Dedifferentiated amniotic fluid mesenchymal stem cell (primary cell): Measurements from ENCODE around the gene TSPYL4.
A peak's percentile ranks its signal among the peaks of the same experiment; 100 is the strongest.
"Not testable (repeated sequence)": the region's sequence is repeated elsewhere in the genome, so short reads cannot be mapped to it uniquely, and the experiment has no call there.

Experiments
- DNase-seq: peaks from one replicate; pipeline ENCODE4 v3.0.0-alpha.2; 2016; ENCODE audit errors: extremely low spot score

The TSPYL4 gene

DNA sequence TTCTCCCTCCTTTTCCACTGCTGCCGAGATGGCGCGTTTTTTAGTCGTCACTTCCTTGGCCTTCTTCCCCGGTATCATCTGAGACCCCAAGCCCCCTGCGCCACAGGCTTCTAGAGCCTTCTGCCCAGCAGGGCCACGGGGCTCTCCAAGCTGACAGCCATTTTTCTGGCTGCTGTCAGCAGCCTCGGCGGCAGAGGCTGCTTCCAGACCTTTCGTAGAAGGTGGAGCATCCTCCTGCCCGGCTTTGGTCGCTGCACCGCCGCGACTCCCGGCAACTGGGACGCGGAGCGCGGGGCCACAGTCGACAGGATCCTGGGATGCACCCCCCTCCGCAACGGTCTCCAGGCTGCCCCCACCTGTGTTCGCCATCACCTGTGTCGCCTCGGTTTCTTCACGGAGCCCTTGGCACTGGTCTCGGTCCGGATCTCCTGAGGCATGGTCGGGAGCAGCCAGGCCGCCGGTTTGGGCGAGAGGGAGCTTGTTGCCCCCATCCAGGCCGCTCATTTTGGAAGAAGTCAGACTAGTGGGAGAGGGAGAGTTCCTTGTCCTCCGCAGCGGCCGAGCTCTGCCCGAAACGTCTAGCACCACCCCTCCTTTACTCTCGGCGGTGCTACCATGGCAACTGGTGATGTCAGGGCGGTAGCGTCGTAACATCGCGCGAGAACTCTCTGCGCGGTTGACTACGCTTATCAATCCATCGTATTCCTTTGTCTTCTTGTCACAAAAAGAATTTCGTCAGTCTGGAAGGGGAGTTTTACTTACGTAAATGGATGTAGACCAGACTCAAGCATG is at the start of gene TSPYL4:
Gene TSPYL4 (minus strand): TSS at position 571 of the 792 bp plus-strand sequence. CDS start 67 bp downstream, at position 504.
- DNase-seq = peak; percentile 98

DNA sequence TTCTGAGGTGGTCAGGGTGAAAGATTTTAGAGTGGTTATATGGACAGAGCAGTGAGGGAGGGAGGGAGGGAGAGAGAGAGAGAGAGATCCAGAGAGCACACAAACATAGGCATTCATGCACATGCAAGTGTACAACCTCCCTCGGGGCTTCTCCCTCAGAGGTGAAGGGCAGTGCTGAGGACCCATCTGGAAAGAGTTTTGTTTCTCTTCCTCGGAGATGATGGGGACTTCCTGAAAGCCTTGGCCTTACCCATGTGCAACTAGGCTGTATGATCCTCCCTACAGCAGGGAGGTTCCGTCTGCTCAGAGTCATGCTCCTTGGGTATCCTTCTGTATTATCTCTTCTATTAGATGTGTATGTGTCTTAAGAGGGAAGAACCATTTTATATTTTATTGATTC is 47.2 kb upstream of the TSPYL4 start:
- no peak for DNase-seq

DNA sequence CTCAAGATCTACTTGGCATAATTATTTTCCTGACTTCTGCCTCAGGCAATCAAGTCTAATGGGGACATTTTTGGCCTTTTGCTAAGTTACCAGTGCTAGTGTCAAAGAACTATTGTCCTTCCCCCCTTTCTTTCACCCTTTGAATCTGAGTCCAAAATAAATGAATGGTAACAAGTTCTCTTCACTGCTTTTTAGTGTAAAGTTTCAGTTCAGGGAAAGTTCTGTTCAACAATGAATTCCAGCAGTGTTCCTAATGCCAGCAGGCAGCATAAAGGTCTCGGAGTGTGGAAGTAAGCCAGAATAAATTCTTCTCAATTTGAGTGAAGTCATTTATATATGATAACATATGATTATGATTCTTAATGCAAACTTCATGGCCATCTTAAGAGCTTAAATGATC is 46.7 kb upstream of the TSPYL4 start:
- DNase-seq = no peak

DNA sequence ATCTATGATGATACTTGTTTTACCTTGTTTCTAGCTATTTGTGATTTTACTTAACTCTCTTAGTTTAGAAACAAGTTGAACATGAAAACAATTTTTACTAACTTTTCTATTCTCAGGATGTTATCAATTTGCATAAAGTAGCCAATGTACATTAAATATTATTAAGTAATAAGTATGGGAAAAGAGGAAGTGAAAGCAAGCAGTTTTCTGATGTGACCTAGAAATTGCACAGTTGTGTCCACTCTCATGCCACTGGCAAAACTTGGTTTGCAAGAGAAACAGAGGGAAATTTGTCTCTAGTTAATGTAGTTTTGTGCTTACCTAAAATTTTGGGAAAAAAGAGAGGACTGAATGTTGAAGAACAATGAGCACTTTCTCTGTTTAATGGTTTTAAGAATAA is 45.1 kb upstream of the TSPYL4 start:
- no peak for DNase-seq

DNA sequence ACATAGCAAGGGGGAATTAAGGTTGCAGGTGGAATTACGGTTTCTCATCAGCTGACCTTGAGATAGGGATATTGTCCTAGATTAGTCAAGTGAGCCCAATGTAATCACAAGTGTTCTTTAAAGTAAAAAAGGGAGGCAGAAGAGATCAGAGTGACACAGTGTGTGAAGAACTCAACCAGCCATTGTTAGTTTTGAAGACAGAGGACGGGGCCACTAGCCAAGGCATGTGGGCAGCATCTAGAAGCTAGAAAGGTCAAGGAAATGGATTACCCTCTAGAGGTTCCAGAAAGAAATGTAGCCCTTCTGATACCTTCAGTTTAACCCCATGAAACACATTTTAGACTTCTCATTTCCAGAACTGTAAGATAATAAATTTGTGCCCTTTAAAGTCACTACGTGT is 44.4 kb upstream of the TSPYL4 start:
- DNase-seq = no peak

DNA sequence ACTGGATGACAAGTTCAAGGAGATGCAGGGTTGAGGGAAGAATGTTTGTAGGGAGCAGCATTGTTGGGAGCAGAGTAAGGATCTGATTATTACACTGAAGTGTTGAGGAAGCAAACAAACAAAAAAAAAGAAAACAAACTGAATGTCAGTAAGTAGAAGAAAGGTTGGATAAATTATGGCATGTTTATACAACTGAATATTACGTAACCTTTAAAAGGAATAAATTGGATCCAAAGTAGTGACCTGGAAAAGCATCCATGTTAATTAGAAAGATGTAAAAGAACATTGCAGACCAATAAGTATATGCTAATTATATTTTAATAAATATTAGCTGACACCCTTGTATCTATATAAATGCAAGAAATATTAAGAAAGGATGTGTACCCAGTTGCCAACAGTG is 38.7 kb upstream of the TSPYL4 start:
- DNase-seq = no peak

DNA sequence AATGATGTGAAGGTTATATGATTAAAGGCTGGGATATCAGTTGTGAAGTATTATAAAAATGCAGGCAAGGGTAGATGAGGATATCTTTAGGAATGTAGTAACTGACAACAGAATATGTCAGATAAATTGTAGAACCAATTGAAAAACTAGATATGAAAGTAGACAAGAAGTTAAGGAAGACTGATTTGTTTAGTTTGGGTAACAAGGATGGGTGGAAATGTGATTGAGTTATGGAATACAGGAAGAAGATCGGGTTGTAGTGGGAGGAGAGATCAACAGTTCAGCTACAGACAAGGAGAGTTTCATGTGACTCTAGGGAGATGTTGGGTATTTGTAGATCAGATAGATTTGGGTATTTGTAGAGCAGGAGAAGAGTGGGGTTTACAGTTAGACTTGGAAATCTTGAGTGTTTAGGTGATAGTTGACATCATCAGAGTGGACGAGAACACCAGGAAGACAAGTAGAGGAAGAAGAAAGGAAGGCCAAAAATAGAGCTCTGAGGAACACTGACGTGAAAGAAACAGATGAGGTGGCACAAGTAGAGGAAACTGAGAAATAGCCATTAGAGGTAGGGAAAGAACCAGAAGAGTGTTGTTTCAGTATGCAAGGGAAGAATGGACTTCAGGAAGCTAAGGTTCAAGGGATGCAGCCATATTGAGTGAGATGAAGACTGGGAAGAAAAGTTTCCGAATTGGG is 38.0 kb upstream of the TSPYL4 start:
- DNase-seq = no peak

DNA sequence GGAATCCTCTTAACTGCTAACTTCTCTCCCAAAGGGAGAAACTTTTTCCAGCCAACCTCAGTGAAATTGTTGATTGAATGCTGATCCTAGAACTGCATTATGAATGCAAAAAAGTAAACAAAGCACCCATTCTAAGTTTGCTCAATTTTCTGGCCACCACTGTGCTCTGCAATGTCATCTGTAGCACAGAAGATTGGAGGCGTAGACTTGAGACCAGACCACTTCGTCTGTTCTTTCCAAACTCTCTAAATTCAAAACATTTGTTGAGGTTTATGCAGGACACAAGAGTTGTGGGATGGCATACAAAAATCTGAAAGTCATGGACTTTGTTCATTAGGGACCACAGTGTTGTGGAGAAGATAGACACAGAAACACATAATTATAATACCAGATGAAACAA is 36.9 kb upstream of the TSPYL4 start:
- DNase-seq = no peak

DNA sequence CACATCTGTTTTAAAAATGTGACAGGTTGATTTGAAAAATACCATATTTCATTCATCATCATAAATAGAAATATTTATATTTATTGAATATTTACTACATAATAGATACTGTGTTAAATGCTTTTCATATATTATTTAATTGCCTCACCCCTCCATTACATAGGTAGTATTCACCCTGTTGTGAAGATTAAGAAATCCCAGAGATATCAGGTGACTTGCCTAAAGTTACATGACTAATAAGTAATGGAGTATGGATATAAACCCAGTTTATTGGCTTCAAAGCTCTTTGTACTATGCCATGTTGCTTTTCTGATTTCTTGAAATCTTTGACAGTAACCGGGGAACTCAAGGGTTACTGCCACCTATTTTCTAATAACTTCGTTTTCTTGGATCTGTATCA is 36.0 kb upstream of the TSPYL4 start:
- no peak for DNase-seq

DNA sequence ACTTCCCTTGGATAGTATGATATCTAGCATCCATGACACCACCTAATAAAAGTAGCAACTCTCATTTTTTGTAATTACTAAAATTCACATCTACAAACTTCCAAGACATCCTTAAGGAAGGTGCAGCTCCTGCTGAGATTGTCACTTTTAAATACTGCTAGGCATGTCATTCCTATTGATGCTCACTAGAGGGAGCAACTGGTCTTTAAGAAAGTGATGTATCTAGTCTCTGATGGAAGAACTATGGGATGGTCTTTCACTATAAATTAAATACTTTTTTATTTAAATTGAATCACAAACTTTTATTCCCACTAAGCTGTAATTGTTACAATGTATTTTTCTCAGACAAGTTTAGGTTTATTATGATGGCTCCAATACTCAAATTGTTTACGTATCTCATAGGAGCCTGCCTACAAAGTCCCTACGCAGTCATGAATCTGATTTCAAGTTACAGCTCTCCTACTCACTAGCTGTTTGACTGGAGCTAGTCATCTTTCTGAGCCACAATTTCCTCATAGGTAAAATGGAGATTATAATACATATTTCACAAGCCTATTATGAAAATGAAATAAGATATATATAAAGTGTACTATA is 33.9 kb upstream of the TSPYL4 start:
- peak; percentile 75 for DNase-seq

DNA sequence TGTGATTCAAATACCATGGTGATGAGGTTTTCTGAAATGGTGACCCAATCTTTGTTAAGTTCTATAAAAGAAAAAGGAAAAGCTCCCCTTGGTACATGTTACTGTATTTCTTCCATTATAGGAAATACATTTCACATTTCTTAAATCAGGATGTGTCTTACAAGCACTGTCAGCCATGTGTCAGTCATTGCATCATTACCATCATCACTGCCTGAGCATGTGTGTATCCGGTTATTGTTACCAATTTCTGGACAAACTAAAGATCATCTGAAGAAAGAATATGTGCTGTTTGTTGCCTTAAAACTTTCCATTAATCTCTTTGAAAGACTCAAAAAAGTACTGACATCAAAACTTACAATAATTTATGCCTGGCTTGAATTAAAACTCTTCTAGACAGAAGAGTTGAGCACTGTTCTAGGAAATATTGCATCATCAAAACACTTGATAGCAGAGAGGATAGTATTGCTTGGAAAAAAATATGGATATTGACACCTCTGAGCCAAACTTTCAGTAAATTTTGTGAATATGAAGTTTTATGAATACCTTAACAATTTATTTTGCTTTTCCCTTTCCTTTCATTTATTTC is 33.0 kb upstream of the TSPYL4 start:
- DNase-seq = no peak

DNA sequence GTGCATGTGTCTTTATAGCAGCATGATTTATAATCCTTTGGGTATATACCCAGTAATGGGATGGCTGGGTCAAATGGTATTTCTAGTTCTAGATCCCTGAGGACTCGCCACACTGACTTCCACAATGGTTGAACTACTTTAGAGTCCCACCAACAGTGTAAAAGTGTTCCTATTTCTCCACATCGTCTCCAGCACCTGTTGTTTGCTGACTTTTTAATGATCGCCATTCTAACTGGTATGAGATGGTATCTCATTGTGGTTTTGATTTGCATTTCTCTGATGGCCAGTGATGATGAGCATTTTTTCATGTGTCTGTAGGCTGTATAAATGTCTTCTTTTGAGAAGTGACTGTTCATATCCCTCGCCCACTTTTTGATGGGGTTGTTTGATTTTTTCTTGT is 31.1 kb upstream of the TSPYL4 start:
- not testable (repeated sequence) for DNase-seq

DNA sequence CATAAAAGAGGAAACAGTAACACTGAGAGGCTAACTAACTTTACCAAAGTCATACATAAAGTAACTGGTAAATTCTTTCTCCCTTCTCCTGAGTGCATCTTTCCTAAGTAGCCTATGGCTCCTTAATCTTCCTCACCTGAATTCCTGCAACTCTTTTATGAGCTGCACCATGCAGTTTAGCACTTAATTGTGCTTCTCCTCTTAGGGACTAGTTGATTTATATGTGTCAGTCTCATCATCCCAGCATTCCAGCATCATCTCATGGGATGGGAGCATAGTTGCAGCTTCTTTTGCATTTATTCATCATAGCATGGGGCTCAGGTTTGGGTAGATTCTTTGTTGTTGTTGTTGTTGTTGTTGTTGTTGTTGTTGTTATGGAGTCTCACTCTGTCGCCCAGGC is 29.3 kb upstream of the TSPYL4 start:
- DNase-seq = no peak

DNA sequence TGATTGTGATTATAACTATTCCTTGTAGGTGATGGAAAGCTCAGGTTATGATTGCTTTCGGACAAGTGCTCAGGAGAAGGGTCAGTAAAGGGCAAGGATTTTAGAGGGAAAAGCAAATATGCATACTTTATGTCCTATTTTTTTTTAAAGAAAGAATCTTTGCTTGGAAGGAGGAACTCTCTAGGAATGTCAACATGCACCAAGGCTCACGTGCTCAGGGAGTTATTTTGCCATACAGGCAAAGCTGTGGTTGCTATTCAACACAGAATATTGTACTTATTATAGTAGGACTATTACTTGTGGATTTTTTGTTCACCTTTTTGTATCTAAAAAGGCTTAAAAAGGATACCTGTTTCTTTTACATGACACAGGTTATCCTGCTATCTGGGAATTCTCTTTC is 28.8 kb upstream of the TSPYL4 start:
- no peak for DNase-seq

DNA sequence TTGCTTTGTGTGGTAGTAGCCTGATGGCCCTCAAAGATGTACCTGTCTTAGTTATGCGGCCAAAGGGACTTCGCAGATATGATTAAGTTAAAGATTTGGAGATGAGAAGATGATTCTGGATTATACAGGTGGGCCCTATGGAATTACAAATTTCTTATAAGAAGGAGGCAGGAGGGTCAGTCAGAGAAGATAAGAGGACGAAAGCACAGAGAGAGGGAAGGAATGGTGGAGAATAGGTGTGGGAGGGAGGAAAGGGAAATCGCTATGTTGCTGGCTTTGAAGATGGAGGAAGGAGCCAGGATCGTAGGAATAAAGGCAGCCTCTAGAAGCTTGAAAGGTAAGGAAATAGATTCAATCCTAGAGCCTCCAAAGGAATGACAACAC is 27.1 kb upstream of the TSPYL4 start:
- no peak for DNase-seq

DNA sequence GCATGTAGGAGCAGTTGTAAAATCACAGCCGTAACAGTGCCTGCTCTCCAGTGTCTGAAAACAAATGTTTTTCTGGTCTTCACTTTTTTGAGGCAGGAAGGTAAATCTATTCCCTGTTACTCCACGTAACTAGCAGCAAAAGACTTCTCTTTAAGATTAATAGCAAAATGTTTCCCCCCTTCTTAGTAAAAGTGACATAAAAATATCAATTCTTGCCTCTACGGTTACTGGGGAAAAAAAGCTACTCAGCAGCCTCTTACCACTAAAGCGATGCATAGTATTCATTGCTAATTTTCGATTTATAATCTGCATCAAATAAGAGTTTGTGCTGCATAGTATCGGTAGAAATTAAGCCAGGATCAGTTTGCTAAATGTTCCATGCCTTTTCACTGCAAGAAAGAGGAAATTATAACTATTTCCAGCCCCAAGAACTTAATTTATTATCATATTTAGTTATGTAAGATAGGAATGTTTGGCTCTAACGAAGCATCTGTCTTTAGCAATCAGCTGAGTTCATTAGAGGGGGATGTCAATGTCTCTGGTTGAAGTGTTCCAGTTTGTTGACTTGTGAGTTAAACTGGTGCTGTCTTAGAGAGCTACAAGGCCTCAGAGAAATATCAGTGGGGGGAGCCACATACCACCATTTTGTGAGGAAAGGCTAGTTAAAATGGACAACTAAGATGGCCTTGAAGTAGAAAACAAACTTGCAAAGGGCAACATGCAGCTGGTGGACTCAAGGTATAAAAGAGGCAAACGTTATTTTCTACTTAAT is 26.5 kb upstream of the TSPYL4 start:
- DNase-seq = no peak

DNA sequence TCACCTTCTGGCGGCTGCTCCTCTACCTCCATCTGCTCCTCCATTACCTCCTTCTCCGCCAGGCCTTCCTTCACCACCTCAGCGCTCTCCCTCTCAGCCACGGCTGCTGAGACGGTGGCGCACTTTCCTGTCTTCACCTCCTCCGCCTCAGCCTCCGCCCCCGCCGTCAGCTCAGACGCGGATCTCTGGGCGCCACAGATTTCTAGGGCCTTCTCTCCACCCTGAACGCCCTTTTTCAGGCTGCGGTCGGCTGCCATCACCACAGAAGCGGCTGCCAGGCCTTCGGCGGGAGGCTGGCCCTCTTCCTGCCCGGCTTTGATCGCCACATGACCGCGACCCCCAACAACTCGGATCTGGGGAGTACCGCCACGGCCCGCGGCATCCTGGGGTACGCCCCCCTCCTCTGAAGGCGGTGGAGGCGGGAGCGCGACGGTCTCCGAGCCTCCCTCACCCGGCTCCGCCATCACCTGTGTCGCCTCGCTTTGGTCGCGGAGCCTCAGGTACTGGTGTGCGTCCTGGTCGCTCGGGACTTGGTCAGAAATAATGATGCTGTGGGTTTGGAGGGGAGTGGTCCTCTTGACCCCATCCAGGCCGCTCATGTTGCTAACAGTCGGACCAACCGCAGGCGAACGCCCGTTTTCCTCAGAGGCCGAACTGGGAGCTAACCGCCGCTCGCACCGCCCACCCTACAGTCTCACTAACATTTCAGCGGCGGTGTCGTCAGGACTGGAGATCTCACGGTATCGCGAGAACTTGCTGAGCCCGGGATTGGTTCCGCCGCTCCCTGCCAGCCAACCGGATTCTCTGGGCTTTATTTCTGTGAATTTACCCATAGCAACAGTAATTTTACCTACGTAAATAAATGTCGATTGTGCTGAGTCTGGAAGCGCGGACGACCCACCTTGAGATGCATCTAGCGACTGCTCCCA is 25.6 kb upstream of the TSPYL4 start, which contains the start of gene TSPYL1:
Gene TSPYL1 (minus strand): TSS at position 699 of the 929 bp plus-strand sequence. CDS start 100 bp downstream, at position 599.
- peak; percentile 99 for DNase-seq

DNA sequence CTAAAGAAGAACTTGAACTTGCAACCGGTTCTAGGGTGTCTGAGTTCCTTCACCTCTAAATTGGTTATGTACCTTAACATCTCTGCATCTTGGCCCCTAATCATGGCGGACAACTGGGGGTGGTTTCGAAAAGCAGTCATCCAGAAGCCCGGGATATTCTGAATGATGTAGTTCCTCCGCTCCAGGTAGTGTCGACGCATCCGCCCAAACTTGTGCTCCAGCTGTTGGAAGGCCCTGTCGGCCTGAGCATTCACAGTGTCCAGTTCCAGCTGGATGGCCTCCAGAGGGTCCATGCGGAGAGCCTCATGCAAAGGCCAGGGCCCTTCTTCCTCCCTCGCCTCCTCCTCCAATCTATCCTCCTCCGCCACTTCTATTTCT is 25.0 kb upstream of the TSPYL4 start:
- no peak for DNase-seq

DNA sequence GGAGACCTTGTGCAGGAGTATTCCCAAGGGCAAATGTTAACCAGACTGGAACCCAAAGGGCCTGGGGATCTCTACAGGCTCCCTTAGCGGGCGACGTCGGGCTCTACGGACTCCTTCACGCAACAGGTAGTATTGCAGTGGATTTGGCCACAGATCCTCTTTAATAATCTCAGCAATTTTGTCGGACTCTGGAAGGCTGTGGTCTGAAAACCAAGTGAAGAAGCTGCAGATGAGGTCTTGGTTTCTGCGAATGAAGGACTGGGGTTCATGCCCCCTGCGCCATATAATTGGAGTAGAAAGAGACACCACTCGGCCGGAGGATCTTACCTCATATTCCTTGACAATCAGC is 24.6 kb upstream of the TSPYL4 start:
- no peak for DNase-seq

DNA sequence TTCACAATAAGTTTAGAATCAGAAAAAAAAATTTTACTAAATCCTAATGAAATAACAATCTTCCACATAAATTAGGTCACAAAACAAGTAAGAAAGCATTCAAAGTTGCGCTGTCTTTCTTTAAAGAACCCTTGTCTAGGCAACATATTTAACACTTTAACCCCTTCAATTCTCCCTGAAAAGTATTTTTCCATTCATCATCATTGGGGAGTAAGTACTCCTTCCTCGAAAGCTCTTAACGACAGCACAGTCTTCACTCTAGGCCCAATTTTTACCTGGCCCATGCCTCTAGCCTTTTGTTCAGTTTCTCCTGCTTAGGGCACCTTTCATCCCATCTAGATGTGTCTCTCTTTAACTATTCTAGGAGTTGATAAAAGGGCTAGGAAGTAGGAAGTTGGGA is 23.2 kb upstream of the TSPYL4 start:
- DNase-seq = no peak
